H1 (cell line): Measurements from ENCODE around the gene AKR1B1. TPM values are rescaled to one million over a fixed set of nuclear protein-coding genes. Genes with fewer than 3 reads are reported as not detected.

Source experiments
- BCL11A ChIP-seq, 2 experiments: IDR thresholded peaks; one replicate each; pipeline ENCODE4 v1.6.1; 2011; ENCODE audit warnings: low read depth in 2 of 2, low read length in 2 of 2, mild to moderate bottlenecking in 2 of 2
- CEBPB ChIP-seq: IDR thresholded peaks from 2 replicates; pipeline ENCODE4 v1.6.1; 2012; ENCODE audit warnings: low read depth, low read length
- CREB1 ChIP-seq: IDR thresholded peaks from 2 replicates; pipeline ENCODE4 v1.6.1; 2012; ENCODE audit warnings: inconsistent platforms
- CTBP2 ChIP-seq: IDR thresholded peaks from 2 replicates; pipeline ENCODE4 v1.7.0; 2011; ENCODE audit warnings: borderline replicate concordance, mild to moderate bottlenecking, moderate library complexity, mixed read lengths, low read length; ENCODE audit not compliant: insufficient read depth, insufficient read length
- HDAC6 ChIP-seq: IDR thresholded peaks from one replicate; pipeline ENCODE4 v1.7.1; 2012; ENCODE audit warnings: low read depth, mild to moderate bottlenecking, inconsistent platforms, low read length, moderate library complexity
- SAP30 ChIP-seq: fragments of 300-600 bp; sonication (generic); IDR thresholded peaks from 2 replicates; pipeline ENCODE4 v1.7.1; 2012; ENCODE audit warnings: low read length, moderate library complexity, mild to moderate bottlenecking, inconsistent platforms; ENCODE audit not compliant: insufficient read depth, insufficient replicate concordance
- SIRT6 ChIP-seq: IDR thresholded peaks from one replicate; pipeline ENCODE4 v1.7.1; 2012; ENCODE audit warnings: low read length, inconsistent platforms
- SP4 ChIP-seq: IDR thresholded peaks from 2 replicates; pipeline ENCODE4 v1.6.1; 2012; ENCODE audit warnings: low read length, inconsistent platforms
- TBP ChIP-seq: IDR thresholded peaks from 2 replicates; pipeline ENCODE4 v1.6.1; 2011; ENCODE audit warnings: low read depth, low read length, improper control_type of control experiment
- YY1 ChIP-seq: IDR thresholded peaks from 2 replicates; pipeline ENCODE4 v1.6.1; 2011; ENCODE audit warnings: low read depth, mild to moderate bottlenecking, low read length
- polyA plus RNA-seq, 7 experiments: library from polyadenylated mRNA; depleted of rRNA in 3 of 7; stranded (reverse) in 5 of 7; unstranded in 2 of 7; fragments of >200 nt in 5 of 7; fragments of 200-250 nt in 2 of 7; gene quantifications; 1 replicate in 5 of 7; 2 replicates in 1 of 7; 4 replicates in 1 of 7; pipeline versions ENCODE4 v1.2.1 to v1.2.3, GENCODE V29; 2011 to 2013; ENCODE audit warnings: missing spikeins in 2 of 7, mixed read lengths in 2 of 7
- total RNA-seq: library from RNA; stranded (reverse); fragmentation: NEBNext Ultra II Directional; extraction: Animal tissue kit (Norgen Biotek cat#: 25700); gene quantifications from 2 replicates; pipeline ENCODE4 v1.2.1, GENCODE V29; 2021
- TF ChIP-seq, protein P1 (sequence below): fragments of 300-600 bp; sonication (generic); IDR thresholded peaks from 2 replicates; pipeline ENCODE4 v1.7.1; 2012; ENCODE audit warnings: low read length, moderate library complexity, mild to moderate bottlenecking, inconsistent platforms; ENCODE audit not compliant: insufficient replicate concordance
- TF ChIP-seq, protein P2 (sequence below): IDR thresholded peaks from 2 replicates; pipeline ENCODE4 v1.6.1; 2011; ENCODE audit warnings: low read length, improper control_type of control experiment

The AKR1B1 gene
- total and polyA plus RNA-seq, 2 of the 8 experiments (the other 6 are each of a cell fraction or from before 2014, with no cell fraction given), result 195 to 273 TPM

DNA sequence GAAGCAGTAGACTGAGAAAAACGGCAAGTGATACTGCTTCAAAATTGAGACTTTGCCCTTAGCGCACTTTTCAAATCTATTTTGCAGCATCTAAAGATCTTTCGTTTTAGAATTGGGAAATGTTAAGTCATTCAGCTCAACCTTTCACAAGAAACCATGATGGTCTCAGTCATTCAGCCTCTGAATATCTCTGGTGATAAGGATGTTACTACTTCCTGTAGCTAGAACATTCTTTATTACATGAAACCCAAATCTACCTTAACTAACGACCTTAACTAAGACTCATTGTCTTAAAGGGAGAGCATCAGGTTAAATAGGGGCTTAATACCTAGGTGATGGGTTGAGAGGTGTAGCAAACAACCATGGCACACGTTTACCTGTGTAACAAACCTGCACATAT, 42.1 kb upstream of the AKR1B1 start (continued):
- TF ChIP-seq, protein P1, sequence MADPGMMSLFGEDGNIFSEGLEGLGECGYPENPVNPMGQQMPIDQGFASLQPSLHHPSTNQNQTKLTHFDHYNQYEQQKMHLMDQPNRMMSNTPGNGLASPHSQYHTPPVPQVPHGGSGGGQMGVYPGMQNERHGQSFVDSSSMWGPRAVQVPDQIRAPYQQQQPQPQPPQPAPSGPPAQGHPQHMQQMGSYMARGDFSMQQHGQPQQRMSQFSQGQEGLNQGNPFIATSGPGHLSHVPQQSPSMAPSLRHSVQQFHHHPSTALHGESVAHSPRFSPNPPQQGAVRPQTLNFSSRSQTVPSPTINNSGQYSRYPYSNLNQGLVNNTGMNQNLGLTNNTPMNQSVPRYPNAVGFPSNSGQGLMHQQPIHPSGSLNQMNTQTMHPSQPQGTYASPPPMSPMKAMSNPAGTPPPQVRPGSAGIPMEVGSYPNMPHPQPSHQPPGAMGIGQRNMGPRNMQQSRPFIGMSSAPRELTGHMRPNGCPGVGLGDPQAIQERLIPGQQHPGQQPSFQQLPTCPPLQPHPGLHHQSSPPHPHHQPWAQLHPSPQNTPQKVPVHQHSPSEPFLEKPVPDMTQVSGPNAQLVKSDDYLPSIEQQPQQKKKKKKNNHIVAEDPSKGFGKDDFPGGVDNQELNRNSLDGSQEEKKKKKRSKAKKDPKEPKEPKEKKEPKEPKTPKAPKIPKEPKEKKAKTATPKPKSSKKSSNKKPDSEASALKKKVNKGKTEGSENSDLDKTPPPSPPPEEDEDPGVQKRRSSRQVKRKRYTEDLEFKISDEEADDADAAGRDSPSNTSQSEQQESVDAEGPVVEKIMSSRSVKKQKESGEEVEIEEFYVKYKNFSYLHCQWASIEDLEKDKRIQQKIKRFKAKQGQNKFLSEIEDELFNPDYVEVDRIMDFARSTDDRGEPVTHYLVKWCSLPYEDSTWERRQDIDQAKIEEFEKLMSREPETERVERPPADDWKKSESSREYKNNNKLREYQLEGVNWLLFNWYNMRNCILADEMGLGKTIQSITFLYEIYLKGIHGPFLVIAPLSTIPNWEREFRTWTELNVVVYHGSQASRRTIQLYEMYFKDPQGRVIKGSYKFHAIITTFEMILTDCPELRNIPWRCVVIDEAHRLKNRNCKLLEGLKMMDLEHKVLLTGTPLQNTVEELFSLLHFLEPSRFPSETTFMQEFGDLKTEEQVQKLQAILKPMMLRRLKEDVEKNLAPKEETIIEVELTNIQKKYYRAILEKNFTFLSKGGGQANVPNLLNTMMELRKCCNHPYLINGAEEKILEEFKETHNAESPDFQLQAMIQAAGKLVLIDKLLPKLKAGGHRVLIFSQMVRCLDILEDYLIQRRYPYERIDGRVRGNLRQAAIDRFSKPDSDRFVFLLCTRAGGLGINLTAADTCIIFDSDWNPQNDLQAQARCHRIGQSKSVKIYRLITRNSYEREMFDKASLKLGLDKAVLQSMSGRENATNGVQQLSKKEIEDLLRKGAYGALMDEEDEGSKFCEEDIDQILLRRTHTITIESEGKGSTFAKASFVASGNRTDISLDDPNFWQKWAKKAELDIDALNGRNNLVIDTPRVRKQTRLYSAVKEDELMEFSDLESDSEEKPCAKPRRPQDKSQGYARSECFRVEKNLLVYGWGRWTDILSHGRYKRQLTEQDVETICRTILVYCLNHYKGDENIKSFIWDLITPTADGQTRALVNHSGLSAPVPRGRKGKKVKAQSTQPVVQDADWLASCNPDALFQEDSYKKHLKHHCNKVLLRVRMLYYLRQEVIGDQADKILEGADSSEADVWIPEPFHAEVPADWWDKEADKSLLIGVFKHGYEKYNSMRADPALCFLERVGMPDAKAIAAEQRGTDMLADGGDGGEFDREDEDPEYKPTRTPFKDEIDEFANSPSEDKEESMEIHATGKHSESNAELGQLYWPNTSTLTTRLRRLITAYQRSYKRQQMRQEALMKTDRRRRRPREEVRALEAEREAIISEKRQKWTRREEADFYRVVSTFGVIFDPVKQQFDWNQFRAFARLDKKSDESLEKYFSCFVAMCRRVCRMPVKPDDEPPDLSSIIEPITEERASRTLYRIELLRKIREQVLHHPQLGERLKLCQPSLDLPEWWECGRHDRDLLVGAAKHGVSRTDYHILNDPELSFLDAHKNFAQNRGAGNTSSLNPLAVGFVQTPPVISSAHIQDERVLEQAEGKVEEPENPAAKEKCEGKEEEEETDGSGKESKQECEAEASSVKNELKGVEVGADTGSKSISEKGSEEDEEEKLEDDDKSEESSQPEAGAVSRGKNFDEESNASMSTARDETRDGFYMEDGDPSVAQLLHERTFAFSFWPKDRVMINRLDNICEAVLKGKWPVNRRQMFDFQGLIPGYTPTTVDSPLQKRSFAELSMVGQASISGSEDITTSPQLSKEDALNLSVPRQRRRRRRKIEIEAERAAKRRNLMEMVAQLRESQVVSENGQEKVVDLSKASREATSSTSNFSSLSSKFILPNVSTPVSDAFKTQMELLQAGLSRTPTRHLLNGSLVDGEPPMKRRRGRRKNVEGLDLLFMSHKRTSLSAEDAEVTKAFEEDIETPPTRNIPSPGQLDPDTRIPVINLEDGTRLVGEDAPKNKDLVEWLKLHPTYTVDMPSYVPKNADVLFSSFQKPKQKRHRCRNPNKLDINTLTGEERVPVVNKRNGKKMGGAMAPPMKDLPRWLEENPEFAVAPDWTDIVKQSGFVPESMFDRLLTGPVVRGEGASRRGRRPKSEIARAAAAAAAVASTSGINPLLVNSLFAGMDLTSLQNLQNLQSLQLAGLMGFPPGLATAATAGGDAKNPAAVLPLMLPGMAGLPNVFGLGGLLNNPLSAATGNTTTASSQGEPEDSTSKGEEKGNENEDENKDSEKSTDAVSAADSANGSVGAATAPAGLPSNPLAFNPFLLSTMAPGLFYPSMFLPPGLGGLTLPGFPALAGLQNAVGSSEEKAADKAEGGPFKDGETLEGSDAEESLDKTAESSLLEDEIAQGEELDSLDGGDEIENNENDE, result no peak
- TF ChIP-seq TBP (no peak), BCL11A (IDR thresholded peaks at IDR 0.05; ENCODE audit: low read depth in 2 of 2, low read length in 2 of 2) (no peak), CEBPB (no peak), CTBP2 (no peak), HDAC6 (no peak), SIRT6 (no peak), YY1 (no peak), SP4 (no peak), SAP30 (no peak), CREB1 (no peak)
- TF ChIP-seq, protein P2, sequence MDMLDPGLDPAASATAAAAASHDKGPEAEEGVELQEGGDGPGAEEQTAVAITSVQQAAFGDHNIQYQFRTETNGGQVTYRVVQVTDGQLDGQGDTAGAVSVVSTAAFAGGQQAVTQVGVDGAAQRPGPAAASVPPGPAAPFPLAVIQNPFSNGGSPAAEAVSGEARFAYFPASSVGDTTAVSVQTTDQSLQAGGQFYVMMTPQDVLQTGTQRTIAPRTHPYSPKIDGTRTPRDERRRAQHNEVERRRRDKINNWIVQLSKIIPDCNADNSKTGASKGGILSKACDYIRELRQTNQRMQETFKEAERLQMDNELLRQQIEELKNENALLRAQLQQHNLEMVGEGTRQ, result no peak
